Pulmonary artery endothelial cell (primary cell): Measurements from ENCODE around the gene RAMP3. TPM values are rescaled to one million over a fixed set of nuclear protein-coding genes. Genes with fewer than 3 reads are reported as not detected.
"Not testable (repeated sequence)": the region's sequence is repeated elsewhere in the genome, so short reads cannot be mapped to it uniquely, and the experiment has no call there.

Source experiments
- DNase-seq: peaks from one replicate; pipeline ENCODE4 v3.0.0-alpha.2; 2011; ENCODE audit warnings: low read depth, low spot score
- total RNA-seq: library from RNA; depleted of rRNA; stranded (reverse); fragments of >200 nt; gene quantifications from 2 replicates; pipeline ENCODE4 v1.2.3, GENCODE V29; 2014

Gene RAMP3
- total RNA-seq, 1 donor from 2014 or later = not detected

DNA sequence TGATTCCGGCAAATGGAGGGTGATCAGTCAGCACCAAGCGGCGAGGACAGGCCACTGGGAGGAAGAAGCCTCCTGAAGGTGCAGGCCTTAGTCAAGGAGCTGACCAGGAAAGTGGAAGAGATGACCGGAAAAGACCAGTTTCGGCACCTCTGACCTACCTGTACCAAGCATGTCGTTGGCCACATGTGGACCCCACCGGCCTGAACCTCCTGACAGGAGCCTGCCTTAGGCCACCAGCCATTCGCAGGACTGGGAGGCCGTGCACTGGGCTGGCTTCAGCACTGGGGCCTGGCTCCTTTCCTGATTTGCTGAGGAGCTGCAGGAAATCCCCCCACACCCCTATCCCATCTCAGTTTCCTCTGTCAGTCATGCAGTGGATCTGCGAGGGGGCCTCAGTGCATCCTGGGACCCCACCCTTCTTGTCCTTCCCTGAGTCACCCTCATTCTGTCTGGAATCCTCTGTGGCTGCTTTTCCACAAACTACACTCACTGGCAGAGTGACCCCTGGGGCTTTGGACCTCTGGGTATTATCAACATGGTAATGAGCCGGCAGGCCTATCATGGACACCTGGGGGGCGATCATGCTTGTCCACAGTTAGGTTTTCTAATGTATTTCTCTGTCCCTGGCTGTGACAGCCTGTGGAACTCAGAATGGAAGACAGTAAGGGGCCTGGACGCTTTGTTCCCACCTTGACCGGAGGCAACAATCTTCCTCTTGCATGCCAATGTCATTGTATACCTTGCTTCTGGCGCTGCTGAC lies 33.0 kb downstream of the RAMP3 start:
- no peak for DNase-seq

- DNase-seq = no peak
Observed at GRCh38 chr7:45191396-45191795, 33.8 kb downstream of the RAMP3 start.

GRCh38 chr7:45192621-45193041 lies 35.0 kb downstream of the RAMP3 start:
- no peak for DNase-seq

- no peak for DNase-seq
Observed at GRCh38 chr7:45193828-45194227, 36.2 kb downstream of the RAMP3 start.

GRCh38 chr7:45196374-45196773 lies 38.8 kb downstream of the RAMP3 start:
- no peak for DNase-seq

GRCh38 chr7:45197461-45197860 lies 39.9 kb downstream of the RAMP3 start:
- no peak for DNase-seq

GRCh38 chr7:45198986-45199385 lies 41.4 kb downstream of the RAMP3 start:
- DNase-seq = no peak

DNA sequence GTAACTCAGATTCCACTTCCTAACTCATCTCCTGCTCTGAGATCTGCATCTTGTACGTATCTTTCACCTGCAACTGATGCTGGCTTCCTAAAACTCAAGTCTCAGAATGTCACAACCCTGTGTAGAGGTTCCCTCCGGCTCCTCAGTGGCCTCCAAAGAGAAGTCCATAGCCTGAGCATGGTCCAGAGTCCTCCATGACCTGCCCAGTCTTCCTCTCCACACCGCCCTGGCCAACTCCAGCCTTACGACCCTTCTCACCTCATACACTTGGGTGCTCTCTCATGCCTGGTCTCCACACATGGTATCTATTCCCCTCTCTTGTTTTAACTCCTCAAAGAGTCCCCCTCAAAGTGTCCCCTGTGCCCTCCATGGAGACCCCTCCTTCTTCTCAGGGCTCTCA lies 41.9 kb downstream of the RAMP3 start:
- DNase-seq = no peak

GRCh38 chr7:45202625-45203024 lies 45.0 kb downstream of the RAMP3 start:
- DNase-seq = no peak

- DNase-seq = no peak
Observed at GRCh38 chr7:45203036-45203435, 45.4 kb downstream of the RAMP3 start.

- DNase-seq = no peak
Observed at GRCh38 chr7:45203459-45203858, 45.9 kb downstream of the RAMP3 start.

DNA sequence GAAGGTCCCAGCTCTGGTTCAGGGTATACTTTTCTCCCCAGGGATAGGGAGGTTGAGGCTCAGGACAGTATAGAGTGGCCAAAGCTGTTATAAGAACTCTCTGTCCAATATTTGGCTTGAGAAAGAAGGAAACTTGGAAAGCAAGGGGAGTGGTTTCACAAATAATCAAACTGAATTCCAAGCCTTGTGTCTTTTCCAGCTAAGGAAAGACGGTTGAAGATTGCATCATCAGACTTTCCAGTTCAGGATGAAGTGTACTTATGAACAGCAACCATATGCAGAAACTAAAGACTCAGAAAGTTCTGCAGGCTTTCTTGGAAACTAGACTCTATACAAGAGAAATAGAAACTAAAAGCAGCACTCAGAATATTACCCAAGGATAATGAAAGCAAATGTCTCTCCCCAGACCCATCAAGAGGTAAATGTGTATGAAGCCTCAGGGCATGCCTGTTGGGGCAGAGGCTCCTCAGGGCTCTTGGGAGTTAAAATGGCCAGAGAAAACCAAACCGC lies 46.4 kb downstream of the RAMP3 start:
- DNase-seq = no peak

DNA sequence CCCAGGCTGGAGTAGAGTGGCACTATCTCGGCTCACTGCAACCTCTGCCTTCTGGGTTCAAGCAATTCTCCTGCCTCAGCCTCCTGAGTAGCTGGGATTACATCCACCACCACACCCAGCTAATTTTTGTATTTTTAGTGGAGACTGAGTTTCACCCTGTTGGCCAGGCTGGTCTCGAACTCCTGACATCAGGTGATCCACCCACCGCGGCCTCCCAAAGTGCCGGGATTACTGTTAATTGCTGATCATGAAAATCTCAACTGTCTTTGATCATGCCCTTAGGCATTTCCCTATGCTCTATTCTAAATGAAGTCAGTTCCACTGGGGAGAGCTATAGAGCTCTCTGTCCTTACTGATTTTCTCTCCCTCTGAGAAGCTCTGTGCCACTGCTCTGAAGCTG lies 48.7 kb downstream of the RAMP3 start:
- DNase-seq = not testable (repeated sequence)

DNA sequence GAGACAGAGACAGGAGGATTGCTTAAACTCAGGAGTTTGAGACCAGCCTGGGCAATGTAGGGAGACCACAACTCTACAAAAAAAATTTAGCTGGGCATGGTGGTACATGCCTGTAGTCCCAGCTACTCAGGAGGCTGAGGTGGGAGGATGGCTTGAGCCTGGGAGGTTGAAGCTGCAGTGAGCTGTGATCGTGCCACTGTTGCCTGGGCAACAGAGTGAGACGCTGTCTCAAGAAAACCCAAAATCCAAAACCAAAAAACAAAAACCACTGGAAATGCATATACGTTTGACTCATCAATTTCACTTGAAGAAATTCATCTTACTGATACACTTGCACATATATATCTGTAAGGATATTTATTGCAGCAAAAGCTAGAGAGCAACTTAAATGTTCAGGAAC lies 52.3 kb downstream of the RAMP3 start:
- DNase-seq = not testable (repeated sequence)

DNA sequence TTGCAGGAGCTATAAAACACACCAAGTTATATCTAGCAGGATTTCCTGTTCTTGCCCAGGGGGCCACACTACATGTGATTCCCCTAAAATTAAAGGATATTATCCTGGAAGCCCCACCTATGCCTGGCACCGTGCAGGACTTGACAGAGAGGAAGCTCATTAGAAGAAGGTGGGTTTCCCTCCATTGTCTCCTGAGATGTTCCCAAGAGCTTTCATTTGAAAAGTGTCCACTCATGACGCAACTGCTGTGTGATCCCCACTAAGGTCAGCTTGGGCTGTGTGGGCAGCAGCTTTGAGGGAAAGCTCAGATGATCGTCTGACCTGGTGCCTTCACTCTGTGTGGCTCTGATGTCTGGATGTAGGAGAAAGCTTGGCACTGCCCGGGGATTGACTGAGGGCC lies 53.5 kb downstream of the RAMP3 start:
- DNase-seq = no peak

GRCh38 chr7:45211958-45212357 lies 54.4 kb downstream of the RAMP3 start:
- DNase-seq = no peak

DNA sequence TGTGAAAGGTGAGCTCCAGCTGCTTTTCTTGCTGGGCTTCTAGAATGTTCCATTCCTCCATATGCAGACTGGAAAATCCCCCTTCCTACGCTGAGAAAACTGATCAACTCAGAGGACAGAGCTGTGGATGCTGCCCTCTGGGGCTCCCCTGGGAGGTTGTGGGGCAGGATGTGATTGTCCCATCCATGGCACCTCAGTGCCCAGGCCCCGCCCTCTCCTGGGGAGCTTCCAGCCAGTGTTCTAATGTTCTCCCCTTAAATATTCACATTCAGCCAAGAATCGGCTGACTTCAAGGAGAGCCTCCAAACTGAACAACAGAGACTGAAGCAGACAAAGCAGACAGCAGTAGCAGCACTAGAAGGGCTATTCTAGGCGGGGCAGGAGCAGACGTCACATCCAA lies 55.0 kb downstream of the RAMP3 start:
- no peak for DNase-seq

DNA sequence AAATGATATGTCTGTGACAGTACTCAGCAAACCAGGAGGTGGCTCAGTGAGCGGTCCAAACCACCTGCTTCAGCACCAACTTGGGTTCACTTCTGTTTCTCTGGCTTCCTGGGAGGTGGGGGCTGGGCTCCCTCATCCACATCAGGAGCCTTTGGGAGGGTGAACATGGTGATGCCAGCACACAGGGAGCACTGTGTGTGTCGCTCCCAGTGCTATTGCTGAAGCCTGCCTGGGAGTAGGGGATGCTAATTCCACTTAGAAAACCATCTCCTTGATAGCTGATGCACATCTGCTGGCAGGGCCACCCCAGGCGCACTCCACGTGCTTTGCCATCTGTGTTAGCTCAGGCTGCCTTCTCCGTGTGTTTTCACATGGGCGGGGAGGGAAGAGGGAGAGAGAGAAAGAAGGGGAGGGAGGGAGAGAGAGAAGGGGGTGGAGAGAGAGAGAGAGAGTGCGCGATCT lies 58.0 kb downstream of the RAMP3 start:
- DNase-seq = no peak

DNA sequence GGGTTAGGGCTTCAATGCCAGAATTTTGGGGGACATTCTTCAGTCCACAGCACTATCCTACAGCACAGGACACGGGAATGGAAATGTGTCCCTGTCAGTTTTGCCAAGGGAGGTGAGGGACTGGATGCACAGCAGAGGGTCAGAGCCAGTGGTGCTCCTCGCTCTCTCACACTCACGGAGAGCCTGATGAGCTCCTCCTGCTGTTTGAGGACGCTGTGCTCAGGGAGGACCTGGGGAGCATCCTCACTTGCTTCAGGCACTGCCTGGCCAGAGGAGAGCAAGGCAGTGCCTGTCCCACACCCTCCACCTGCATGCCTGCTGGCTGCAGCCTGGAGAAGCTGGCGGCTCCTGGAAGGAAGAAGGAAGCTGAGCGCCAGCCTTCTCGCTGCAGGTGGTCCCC lies 58.6 kb downstream of the RAMP3 start:
- DNase-seq = no peak

- no peak for DNase-seq
Observed at GRCh38 chr7:45216622-45217165, 59.1 kb downstream of the RAMP3 start.

DNA sequence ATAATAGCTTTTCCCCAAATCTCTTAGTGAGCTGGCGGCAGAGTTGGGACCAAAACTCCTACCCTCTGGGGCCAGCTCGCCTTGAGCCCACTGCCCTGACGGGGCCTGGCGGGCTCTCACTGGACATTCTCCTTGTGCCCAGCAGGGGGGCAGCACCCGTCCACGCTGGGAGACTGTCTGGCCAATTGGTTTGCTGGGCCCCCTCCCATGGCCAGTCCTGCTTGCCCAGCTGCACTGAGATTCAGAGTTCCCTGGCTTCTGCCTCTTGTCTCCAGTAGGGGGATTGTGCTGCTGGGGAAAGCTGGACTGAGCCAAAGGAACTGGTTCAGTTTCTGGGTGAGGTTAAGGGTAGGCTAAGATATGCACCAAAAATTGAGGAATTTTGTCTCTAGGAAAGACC lies 59.8 kb downstream of the RAMP3 start:
- DNase-seq = no peak

GRCh38 chr7:45219130-45219529 lies 61.5 kb downstream of the RAMP3 start:
- no peak for DNase-seq

- no peak for DNase-seq
Observed at GRCh38 chr7:45219801-45220435, 62.3 kb downstream of the RAMP3 start.
